Keratinocyte (primary cell): Measurements from ENCODE around the gene GALNS. TPM values are rescaled to one million over a fixed set of nuclear protein-coding genes. Genes with fewer than 3 reads are reported as not detected.

ENCODE experiments used
- DNase-seq: peaks from one replicate; pipeline ENCODE4 v3.0.0-alpha.2; 2011; ENCODE audit warnings: low read depth, missing footprints, low spot score
- FAIRE-seq: peaks from 2 replicates; lab custom pipeline; 2011; peaks lifted over from hg19 to GRCh38; lab: Jason Lieb, UNC
- H2AFZ ChIP-seq: 2 replicates; pipeline ENCODE4 v1.6.0; 2012; ENCODE audit warnings: low read length, control low read depth, inconsistent platforms; ENCODE audit not compliant: control insufficient read depth
- H3K27ac ChIP-seq: 2 replicates; pipeline ENCODE4 v1.5.1; 2011; ENCODE audit warnings: low read length; ENCODE audit not compliant: control insufficient read depth, insufficient read depth
- H3K27me3 ChIP-seq: 3 replicates; pipeline ENCODE4 v1.6.0; 2011; ENCODE audit warnings: low read length; ENCODE audit not compliant: control insufficient read depth, insufficient read depth; ENCODE audit errors: extremely low read depth
- H3K36me3 ChIP-seq, 2 experiments: 2 replicates in 1 of 2; 3 replicates in 1 of 2; pipeline ENCODE4 v1.5.1; 2011; ENCODE audit warnings: low read length in 2 of 2, mild to moderate bottlenecking in 1 of 2; ENCODE audit not compliant: control insufficient read depth in 2 of 2, insufficient read depth in 2 of 2; ENCODE audit errors: extremely low read depth in 1 of 2
- H3K4me1 ChIP-seq: 3 replicates; pipeline ENCODE4 v1.5.1; 2011; ENCODE audit warnings: low read length; ENCODE audit not compliant: control insufficient read depth, insufficient read depth; ENCODE audit errors: extremely low read depth
- H3K4me2 ChIP-seq: 3 replicates; pipeline ENCODE4 v1.6.0; 2011; ENCODE audit warnings: low read depth, low read length; ENCODE audit not compliant: control insufficient read depth, insufficient read depth; ENCODE audit errors: extremely low read depth
- H3K4me3 ChIP-seq, 3 experiments: fragments of 200-600 bp in 1 of 3; sonication (generic) in 1 of 3; 2 replicates in 2 of 3; 3 replicates in 1 of 3; pipeline ENCODE4 v1.5.1; 2011 to 2016; ENCODE audit warnings: low read length in 3 of 3, mild to moderate bottlenecking in 3 of 3, control low read depth in 2 of 3, inconsistent platforms in 1 of 3, low read depth in 1 of 3, mixed read lengths in 1 of 3, mixed run types in 1 of 3, moderate library complexity in 1 of 3; ENCODE audit not compliant: control insufficient read depth in 2 of 3, insufficient read depth in 2 of 3; ENCODE audit errors: extremely low read depth in 1 of 3
- H3K79me2 ChIP-seq: 2 replicates; pipeline ENCODE4 v1.6.0; 2012; ENCODE audit warnings: low read length; ENCODE audit not compliant: control insufficient read depth, insufficient read depth
- H3K9ac ChIP-seq: 3 replicates; pipeline ENCODE4 v1.6.0; 2011; ENCODE audit warnings: low read length; ENCODE audit not compliant: control insufficient read depth, insufficient read depth; ENCODE audit errors: extremely low read depth
- H3K9me1 ChIP-seq: 3 replicates; pipeline ENCODE4 v1.6.0; 2011; ENCODE audit warnings: low read length; ENCODE audit not compliant: control insufficient read depth, insufficient read depth; ENCODE audit errors: extremely low read depth
- H3K9me3 ChIP-seq: 2 replicates; pipeline ENCODE4 v1.5.1; 2012; ENCODE audit warnings: low read depth, low read length; ENCODE audit not compliant: control insufficient read depth
- H4K20me1 ChIP-seq: 3 replicates; pipeline ENCODE4 v1.6.0; 2011; ENCODE audit warnings: low read length; ENCODE audit not compliant: control insufficient read depth, insufficient read depth; ENCODE audit errors: extremely low read depth
- EZH2 ChIP-seq: IDR thresholded peaks from one replicate; pipeline ENCODE4 v1.6.1; 2012; ENCODE audit warnings: inconsistent platforms, mild to moderate bottlenecking, low read length, moderate library complexity
- dilution Hi-C: fragments of 300-500 bp; cut with MboI; formaldehyde crosslinking; loops from one replicate; pipeline ENCODE4 v1.7.0; 2020; ENCODE audit warnings: low sequenced_read_pairs; ENCODE audit not compliant: extremely low pct_ligation_motif_present
- polyA plus RNA-seq, 5 experiments: library from polyadenylated mRNA; depleted of rRNA in 3 of 5; stranded (reverse) in 3 of 5; stranded (forward) in 1 of 5; unstranded in 1 of 5; fragments of >200 nt; gene quantifications; 1 replicate in 1 of 5; 2 replicates in 3 of 5; 3 replicates in 1 of 5; pipeline versions ENCODE4 v1.2.1 to v1.2.3, GENCODE V29; 2011 to 2012; ENCODE audit warnings: missing spikeins in 2 of 5, low read depth in 1 of 5, low replicate concordance in 1 of 5
- TF ChIP-seq, protein P1 (sequence below), 3 experiments: IDR thresholded peaks in 1 of 3; conservative IDR thresholded peaks in 1 of 3; optimal IDR thresholded peaks in 1 of 3; 2 replicates in 2 of 3; 3 replicates in 1 of 3; pipeline versions ENCODE3 to v1.5.1; 2011; ENCODE audit warnings: low read length in 3 of 3, mild to moderate bottlenecking in 3 of 3, moderate library complexity in 2 of 3, control low read depth in 1 of 3, inconsistent platforms in 1 of 3; ENCODE audit not compliant: insufficient read depth in 2 of 3; ENCODE audit errors: extremely low read depth in 1 of 3

The GALNS gene
- polyA plus RNA-seq, 1 donor (not counting 4 experiments of a cell fraction or from before 2014, with no cell fraction given): 8.3 TPM

DNA sequence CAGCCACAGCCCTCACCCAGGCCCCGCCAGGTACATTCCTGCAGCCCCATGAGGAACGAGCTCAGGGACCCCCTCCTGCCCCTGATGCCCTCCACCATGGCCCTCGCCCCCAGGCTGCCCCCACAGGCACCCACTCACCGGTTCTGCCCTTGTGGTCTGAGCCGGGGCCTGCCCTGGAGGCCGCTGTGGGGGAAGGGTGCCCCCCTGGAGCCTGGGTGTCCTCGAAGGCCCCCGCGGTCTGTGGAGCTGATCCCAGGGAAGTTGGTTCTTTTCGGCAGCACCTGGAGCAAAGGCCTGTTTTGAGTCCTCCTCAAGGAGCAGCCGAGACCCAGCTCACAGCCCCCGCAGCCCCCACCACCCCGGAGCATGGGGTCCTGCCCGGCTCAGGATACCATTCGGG, 7.4 kb upstream of the GALNS start:
- H3K9ac ChIP-seq: no peak overlapping the region
- peaks cover 13% of the 10 kb centered on the region for H3K27me3 ChIP-seq
- H3K9me1 ChIP-seq: no peaks in the 10 kb centered on the region
- TF ChIP-seq, protein P1, sequence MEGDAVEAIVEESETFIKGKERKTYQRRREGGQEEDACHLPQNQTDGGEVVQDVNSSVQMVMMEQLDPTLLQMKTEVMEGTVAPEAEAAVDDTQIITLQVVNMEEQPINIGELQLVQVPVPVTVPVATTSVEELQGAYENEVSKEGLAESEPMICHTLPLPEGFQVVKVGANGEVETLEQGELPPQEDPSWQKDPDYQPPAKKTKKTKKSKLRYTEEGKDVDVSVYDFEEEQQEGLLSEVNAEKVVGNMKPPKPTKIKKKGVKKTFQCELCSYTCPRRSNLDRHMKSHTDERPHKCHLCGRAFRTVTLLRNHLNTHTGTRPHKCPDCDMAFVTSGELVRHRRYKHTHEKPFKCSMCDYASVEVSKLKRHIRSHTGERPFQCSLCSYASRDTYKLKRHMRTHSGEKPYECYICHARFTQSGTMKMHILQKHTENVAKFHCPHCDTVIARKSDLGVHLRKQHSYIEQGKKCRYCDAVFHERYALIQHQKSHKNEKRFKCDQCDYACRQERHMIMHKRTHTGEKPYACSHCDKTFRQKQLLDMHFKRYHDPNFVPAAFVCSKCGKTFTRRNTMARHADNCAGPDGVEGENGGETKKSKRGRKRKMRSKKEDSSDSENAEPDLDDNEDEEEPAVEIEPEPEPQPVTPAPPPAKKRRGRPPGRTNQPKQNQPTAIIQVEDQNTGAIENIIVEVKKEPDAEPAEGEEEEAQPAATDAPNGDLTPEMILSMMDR (optimal IDR thresholded peaks at IDR 0.05 in 1 of 3, IDR thresholded peaks at IDR 0.05 in 1 of 3, conservative IDR thresholded peaks at IDR 0.05 in 1 of 3; ENCODE audit: extremely low read depth in 1 of 3, insufficient read depth in 2 of 3, low read length in 3 of 3): no peak
- no peak for TF ChIP-seq EZH2
- H3K27ac ChIP-seq: no peak overlapping the region
- no peaks in the 10 kb centered on the region for H3K79me2 ChIP-seq
- no peaks in the 10 kb centered on the region for H3K9me3 ChIP-seq
- DNase-seq (no peak), FAIRE-seq (no peak)
- H3K36me3 ChIP-seq: peaks cover 3 to 18% of the 10 kb centered on the region in 2 experiments
- no peak overlapping the region for H2AFZ ChIP-seq
- H3K4me2 ChIP-seq: no peak overlapping the region
- dilution Hi-C loops: no loop called here
- H3K4me3 ChIP-seq: no peak overlapping the region
- H3K4me1 ChIP-seq: no peaks in the 10 kb centered on the region
- no peaks in the 10 kb centered on the region for H4K20me1 ChIP-seq

DNA sequence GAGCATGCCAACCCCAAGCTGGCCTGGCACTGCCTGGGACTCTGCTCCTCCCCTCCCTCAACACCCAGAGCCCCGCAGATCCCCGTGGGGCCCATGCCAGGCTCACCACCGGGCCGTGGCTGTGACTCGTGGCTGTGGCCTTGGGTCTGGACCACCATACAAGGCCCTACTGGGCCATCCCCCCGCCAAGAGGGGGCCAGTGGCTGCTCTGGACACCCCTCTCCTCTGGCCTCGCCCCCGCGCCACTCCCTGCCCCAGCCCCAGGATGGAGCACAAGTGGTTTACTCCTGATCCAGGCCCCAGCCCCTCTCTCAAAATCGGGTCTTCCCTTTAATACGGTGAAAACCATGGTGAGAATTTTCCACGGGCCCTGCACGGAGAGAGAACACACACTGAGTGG, 6.7 kb upstream of the GALNS start:
- no peak for DNase-seq
- Histone ChIP-seq H2AFZ (no peak overlapping the region), H3K4me1 (no peaks in the 10 kb centered on the region), H3K36me3 (peaks cover 3 to 18% of the 10 kb centered on the region in 2 experiments), H3K4me3 (no peak overlapping the region), H3K9me3 (no peaks in the 10 kb centered on the region), H3K4me2 (no peak overlapping the region), H3K27ac (no peak overlapping the region), H4K20me1 (no peaks in the 10 kb centered on the region), H3K9ac (no peak overlapping the region), H3K9me1 (no peaks in the 10 kb centered on the region), H3K27me3 (peaks cover 6% of the 10 kb centered on the region), H3K79me2 (no peaks in the 10 kb centered on the region)
- dilution Hi-C loops: no loop called here
- no peak for TF ChIP-seq EZH2
- TF ChIP-seq, protein P1 (optimal IDR thresholded peaks at IDR 0.05 in 1 of 3, IDR thresholded peaks at IDR 0.05 in 1 of 3, conservative IDR thresholded peaks at IDR 0.05 in 1 of 3; ENCODE audit: extremely low read depth in 1 of 3, insufficient read depth in 2 of 3, low read length in 3 of 3): no peak
- no peak for FAIRE-seq
